Measurements from ENCODE around the gene RADIL.
"Not testable (repeated sequence)": the region's sequence is repeated elsewhere in the genome, so short reads cannot be mapped to it uniquely, and the experiment has no call there.

RADIL gene

DNA sequence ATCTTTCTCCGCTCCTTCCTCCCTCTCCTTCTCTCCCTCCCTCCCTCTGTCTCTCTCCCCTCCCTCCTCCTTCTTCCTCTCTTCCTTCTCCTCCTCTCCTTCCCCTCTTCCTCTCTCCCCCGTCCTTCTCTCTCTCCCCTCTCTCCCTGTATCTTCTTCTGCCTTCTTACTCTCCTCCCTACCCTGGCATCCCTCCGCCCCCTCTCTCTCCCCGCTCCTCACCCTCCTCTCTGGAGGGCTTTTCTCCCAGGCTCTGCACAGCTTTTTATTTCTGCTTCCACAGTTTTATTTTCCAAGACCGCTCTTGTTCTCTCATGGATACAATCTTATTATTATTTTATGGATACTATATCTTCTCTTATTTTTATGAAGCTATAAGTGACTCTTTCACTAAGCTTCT, 75.5 kb downstream of the RADIL start:
- FAIRE-seq = no peak

DNA sequence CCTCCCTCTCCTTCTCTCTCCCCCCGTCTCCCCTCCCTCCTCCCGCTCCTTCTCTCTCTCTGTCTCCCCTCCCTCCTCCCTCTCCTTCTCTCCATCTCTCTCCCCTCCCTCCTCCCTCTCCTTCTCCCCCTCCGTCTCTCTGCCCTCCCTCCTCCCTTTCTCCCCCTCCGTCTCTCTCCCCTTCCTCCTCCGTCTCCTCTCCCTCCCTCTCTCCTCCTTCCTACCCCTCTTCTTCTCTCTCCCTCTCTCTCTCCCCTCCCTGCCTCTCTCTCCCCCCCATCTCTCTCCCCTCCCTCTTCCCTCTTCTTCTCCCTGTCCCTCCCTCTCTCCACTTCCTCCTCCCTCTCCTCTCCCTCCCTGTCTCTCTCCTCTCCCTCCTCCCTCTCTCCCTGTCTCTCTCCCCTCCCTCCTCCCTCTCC, 75.9 kb downstream of the RADIL start:
- no peak for FAIRE-seq

DNA sequence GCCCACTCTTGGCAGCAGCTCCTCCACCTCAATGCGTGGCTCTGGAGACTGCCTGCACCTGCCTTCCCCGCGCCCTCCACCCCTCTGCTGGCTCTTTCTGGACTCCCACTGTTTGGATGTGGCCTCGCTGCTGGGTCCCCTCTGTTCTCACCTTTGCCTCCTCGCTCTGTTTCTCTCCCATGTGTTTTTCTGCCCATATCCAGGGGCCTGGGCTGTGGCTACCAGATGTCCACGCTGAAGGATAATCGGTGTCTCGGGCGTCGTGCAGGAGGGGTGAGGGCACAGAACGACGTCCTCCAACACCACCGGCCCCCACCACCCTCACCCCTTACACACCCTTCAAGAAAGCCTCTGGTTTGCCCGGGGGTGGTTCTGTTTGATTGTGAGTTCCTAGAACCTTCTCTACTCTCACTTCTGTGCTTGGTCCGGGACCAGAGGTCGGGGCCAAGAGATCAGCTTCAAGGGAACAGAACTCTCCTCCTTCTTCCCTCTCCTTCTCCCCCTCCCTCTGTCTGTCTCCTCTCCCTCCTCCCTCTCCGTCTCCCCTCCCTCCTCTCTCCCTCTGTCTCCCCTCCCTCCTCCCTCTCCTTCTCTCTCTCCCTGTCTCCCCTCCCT, 76.4 kb downstream of the RADIL start:
- FAIRE-seq = no peak

DNA sequence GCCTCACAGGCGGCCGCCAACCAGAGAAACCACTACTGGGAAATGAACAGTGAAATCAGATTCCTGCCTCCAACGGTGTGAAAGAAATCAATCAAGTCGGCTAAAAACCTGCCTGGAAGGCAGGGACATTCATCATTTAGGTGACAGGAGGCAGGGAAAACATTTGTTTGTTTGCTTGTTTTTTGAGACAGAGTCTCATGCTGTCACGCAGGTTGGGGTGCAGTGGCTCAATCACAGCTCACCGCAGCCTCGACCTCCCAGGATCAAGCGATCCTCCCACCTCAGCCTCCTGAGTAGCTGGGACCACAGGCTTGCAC, 77.6 kb downstream of the RADIL start:
- no peak for FAIRE-seq

DNA sequence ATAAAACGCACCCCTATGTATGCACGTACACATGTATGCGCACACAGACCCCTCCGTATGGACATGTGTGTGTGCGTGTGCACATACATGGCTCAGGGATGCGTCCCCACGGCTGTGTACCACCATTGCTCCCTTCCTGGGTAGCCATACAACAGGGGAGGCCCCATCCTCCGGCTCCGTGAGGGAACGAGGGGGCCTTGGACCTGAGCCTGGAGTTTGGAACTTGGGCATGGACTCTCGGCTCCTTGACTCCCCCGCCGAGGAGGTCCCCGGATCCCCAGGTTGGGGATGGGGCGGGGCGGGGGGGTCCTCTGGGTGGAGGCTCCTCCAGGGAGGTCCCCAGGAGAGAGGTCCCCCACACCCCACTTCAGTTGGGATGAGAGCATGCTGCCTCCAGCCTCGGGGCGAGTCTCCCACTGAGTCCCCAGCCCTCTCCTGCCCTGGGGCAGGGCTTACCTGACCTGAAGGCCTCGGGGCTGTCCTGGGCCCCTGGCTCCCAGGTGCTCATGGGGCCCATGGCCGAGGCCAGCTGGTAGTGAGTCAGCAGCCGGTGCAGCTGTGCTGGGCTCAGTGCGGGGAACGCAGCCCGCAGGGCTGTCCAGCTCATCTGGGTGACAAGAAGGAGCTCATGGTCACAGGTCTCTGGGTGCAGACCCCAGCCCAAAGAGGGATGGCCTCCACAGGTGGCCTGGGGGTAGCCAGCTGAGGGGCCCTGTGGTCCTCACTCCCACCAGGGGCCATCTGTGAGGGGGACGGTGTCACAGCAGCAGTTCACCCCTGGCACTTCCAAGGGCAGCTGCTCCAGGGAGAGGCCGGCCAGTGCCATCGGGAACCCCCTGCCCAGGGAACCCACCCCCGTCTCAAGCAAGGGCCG, 78.2 kb downstream of the RADIL start:
- FAIRE-seq = no peak

DNA sequence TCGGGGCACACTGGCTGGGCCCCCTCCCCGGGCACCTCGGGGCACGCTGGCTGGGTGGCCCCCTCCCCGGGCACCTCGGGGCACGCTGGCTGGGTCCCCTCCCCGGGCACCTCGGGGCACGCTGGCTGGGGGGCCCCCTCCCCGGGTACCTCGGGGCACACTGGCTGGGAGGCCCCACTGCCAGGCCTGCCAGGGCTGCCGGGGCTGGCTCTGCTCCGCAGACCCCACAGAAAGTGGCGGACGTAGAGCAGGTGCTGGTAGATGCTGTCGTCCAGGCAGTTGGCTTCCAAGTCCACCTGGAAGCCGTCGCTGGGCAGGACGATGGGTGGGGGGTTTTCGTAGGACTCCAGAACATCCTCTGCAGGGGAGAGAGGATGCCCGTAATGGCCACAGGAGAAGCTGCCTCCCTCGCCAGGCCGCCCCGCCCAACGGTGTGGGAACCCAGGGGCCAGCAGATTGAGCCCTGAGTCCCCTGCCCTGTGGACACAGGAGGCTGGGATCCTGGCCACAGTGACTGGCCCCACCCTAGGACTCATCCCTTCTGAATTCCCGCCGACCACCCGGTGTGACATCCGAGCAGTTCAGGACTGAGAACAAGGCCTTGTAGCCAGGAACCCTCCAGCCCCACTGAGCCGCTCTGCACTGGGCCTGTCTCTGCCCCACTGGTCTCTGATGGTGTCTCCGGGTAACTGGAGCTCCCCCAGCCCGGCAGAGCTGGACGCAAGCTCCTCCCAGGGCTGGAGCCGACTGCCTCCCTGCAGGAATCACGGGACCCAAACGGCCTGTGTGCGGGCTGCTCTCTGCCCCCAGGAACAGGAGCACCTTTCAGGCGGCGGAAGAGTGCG, 79.9 kb downstream of the RADIL start:
- FAIRE-seq = no peak

DNA sequence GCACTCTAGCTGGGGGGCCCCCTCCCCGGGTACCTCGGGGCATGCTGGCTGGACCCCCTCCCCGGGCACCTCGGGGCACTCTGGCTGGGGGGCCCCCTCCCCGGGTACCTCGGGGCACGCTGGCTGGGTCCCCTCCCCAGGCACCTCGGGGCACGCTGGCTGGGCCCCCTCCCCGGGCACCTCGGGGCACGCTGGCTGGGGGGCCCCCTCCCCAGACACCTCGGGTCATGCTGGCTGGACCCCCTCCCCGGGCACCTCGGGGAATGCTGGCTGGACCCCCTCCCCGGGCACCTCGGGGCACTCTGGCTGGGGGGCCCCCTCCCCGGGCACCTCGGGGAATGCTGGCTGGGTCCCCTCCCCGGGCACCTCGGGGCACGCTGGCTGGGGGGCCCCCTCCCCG, 80.9 kb downstream of the RADIL start:
- not testable (repeated sequence) for FAIRE-seq

DNA sequence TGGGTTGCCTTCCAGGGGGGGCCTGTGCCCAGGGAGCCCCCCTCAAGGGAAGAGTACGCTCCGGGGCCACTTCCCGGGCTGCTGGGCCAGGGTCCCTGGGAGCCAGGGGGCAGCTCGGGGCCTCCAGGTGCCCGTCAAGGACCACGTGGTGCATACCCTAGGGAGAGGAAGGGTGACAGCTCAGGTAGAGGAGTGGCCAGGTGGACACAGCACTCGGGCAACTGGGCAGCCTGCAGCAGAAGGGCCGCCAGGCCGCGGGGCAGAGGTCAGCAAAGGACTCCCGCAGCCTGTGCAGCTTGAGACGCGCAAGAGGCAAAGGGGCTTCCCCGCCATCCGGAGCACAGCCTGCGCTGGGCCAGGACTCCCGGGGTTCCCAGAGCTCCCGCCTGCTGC, 81.7 kb downstream of the RADIL start:
- FAIRE-seq = no peak

DNA sequence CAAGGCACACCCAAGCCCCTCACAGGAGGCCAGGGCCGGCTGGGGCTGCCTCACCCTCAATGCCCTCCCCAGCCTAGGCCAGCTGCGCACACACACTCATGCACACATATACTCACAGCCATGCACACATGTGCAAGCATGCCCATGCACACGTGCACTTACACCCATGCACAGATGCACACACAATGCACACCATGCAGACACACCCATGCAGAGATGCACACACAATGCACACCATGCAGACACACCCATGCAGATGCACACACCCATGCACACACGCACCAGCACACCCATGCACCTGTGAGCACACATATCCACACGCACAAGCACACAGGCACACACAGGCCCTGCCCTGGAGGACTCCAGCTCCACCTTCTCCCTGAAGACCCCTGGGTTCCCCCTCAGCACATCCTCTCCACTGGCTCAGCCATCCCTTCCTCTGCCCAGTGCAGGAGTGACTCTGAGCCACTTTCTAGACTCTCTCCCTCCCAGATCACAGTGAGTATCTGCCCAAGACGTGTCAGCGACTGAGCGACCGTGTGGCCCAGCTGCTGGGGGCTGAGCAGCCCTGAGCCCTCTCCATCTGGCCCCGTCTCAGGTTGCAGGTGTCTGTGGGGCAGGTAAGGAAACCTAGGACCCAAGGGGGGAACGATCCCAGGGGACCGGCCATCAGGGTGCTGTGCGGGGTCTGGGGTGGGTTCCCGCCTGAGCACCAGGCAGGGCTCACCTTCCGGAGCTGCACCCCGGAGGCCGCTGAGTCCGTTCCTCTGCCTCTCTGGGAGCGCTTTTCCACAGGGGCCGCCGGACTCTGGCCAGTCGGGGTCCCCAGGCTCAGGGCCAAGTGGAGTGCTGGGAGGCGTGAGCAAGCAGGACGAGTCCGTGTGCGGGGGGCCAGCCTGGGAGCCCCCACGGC, 82.3 kb downstream of the RADIL start:
- no peak for FAIRE-seq

DNA sequence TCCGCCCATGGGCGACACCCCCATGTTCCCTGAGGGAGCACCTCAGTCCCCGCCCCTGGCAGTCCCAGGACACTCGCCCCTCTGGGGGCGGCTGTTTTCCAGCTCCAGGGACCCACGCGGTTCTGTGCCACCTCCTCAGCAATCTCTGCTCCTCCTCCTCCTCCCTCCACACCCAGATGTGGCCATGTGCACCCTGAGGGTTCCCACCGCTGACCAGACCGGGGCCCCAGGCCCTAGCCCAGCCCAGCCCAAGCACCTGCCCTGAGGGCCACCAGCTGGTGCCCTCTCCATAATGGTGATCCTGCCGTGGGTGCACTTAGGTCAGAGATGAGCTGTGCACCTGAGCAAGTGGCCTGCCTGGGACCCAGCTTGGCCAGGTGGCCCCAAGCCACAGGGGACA, 83.0 kb downstream of the RADIL start:
- FAIRE-seq = no peak

DNA sequence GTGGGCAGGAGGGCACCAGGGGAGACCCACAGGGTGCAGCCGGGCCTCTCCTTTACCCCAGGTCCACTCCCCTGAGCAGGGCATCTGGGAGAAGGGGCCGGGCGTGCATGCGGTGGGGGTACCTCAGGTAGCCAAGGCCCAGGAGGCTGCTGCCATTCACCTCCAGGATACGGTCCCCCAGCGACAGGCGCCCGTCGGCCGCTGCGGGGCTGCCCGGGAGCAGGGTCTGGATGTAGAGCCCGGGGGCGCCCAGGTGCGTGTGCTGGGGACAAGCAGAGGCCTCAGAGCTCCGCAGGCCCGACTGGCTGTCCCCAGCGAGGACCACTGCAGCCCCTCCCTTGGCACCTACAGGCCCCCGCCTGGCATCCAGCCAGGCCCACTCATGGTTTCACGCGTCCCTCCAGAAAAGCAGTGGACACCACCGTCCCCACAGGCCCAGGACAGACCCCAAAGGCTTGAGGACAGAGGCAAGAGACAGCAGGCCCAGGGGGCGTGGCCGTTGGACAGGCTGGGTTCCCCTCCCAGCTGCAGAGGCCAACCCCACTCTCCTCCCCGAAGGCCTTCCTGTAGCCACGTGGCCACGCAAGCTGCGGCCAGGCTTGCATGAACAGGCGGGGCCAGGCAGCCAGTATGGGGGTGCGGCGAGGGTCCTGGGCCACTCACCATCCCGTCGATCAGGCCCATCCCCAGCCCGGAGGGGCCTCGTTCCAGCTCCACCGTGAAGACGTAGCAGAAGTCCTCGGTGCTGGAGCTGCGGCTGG, 83.8 kb downstream of the RADIL start:
- FAIRE-seq = no peak

DNA sequence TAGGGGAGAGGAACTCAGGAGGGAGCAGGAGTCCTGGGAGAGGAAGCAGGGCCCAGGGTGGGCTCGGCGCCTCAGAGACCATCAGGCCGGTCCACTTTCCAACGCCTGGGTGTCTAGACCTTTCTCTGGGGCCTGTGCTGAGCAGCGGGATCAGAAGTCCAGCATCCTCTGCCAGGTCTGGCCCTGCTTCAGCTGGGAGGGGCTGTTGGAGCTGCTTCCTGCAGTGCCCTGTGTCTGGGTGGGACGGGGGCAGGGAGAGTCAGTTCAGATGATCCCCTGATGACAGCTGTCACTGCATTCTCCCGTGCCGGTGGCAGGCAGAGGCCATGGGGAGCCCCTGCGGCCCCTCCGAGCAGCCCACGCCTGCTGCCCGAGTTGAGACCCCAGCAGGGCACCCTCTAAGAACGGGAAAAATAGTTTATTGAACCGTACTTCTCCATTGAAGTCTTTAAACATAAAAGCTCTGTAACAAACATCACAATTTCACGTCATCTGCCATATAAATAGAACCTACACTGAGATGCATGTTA, 84.7 kb downstream of the RADIL start:
- FAIRE-seq = no peak

DNA sequence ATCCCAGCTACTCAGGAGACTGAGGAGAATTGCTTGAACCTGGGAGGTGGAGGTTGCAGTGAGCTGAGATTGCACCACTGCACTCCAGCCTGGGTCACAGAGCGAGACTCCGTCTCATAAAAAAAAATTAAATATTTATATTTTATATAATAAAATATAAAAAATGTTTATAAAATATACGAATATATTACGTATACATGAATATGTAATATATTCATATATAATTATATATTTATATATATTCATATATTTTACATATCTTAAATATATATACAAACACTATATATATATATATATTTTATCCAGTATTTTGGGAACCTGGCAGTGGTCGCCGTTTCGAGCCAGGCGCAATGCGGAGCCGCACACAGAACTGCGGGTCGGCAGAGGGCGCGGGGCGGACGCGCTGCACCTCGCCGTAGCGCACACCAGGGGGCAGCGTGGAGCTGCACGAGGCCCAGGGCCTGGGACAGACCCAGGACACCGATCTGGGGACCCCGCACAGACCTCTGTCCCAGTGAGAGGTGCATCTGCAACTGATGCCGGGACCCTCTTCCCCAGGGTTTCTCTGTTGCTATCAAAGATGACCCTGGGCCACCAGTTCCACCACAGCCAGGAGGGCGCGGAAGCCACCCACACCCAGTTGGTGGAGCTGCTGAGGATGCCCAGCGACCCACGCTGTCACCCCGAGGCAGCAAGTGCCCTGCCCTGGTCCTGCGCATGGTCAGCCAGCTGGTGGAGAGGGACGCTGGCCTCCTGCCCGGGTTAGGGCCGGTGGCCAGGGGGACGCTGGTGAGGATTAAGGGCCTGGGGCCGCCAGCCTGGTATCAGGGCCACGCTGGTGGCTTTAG, 85.4 kb downstream of the RADIL start:
- peak; percentile 92 for FAIRE-seq

DNA sequence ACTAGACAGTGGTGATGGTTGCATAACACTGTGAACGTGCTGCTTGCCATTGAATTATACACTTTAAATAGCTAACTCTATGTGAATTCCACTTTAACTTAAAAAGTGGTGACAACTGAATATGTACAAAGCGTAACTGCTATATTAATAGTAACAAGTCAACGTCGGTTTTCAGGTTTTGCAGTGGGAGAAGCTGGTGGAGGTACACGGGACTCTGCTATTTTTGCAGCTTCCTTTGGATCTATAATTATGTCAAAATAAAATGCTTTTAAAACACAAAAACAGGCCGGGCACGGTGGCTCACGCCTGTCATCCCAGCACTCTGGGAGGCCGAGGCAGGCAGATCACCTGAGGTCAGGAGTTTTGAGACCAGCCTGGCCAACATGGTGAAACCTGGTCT, 87.1 kb downstream of the RADIL start:
- FAIRE-seq = no peak

DNA sequence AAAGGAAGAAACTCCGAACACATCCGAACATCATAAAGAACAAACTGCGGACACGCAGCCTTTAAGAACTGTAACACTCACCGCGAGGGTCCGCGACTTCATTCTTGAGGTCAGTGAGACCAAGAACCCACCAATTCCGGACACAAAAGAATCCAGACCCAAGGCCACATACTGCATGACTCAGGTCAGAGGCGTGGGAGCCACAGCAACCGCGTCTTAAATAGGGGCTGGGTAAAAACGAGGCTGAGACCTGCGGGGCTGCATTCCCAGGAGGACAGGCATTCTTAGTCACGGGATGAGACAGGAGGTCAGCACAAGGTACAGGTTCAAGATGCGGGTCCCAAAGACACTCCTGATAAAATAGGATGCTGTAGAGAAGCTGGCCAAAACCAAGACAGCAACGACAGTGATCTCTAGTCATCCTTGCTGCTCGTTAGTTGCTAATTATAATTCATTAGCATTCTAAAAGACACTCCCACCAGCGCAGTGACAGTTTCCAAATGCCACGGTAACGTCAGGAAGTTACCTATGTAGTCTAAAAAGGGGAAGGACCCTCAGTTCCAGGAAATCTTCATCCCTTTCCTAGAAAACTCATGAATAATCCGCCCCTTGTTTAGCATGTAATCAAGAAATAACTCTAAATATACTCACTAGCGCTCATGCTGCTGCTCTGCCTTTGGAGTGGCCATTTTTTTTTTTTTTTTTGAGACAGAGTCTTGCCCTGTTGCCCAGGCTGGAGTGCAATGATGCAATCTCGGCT, 88.7 kb downstream of the RADIL start:
- FAIRE-seq = no peak

DNA sequence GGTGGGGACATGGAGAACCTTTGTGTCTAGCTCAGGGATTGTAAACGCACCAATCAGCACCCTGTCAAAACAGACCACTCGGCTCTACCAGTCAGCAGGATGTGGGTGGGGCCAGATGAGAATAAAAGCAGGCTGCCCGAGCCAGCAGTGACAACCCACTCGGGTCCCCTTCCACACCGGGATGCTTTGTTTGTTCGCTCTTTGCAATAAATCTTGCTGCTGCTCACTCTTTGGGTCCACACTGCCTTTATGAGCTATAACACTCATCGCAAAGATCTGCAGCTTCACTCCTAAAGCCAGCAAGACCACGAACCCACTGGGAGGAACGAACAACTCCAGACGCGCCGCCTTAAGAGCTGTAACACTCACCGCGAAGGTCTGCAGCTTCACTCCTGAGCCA, 89.3 kb downstream of the RADIL start:
- not testable (repeated sequence) for FAIRE-seq

DNA sequence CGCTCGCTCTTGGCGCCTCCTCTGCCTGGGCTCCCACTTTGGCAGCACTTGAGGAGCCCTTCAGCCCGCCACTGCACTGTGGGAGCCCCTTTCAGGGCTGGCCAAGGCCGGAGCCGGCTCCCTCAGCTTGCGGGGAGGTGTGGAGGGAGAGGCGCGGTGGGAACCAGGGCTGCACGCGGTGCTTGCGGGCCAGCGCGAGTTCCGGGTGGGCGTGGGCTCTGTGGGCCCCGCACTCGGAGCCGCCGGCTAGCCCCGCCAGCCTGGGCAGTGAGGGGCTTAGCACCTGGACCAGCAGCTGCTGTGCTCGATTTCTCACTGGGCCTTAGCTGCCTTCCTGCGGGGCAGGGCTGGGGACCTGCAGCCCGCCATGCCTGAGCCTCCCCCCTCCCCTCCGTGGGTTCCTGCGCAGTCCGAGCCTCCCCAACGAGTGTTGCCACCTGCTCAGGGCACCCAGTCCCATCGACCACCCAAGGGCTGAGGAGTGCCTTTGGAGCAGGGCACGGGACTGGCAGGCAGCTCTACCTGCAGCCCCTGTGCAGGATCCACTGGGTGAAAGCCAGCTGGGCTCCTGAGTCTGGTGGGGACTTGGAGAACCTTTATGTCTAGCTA, 90.0 kb downstream of the RADIL start:
- not testable (repeated sequence) for FAIRE-seq

DNA sequence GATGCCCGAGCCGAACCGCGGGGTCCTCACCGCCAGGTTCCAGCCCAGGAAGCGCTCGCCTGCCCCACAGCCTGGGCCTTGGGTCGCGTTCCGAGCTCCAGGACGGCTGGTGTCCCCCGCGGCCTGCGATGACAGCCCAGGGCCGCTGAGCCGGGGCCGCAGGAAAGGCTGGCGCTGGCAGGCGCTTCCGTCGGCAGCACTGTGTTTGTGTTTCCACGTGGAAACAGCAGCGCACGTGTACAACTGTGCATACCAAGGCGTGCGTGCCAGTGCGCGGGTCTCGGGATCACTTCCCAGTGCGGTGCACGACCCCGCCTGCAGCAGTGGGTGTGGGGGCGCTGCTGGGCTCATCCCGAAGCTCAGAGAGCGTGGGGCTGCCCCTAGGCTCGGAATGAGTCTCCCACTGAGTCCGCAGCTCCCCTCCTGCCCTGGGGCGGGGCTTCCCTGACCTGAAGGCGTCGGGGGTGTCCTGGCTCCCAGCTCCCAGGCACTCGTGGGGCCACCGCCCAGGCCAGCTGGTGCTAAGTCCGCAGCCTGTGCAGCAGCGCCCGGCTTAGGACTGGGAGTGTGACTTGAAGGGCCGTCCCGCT, 90.9 kb downstream of the RADIL start:
- FAIRE-seq = no peak
